Measurements from ENCODE around the gene DNM1L.
A peak's percentile ranks its signal among the peaks of the same experiment; 100 is the strongest.

Gene DNM1L

DNA sequence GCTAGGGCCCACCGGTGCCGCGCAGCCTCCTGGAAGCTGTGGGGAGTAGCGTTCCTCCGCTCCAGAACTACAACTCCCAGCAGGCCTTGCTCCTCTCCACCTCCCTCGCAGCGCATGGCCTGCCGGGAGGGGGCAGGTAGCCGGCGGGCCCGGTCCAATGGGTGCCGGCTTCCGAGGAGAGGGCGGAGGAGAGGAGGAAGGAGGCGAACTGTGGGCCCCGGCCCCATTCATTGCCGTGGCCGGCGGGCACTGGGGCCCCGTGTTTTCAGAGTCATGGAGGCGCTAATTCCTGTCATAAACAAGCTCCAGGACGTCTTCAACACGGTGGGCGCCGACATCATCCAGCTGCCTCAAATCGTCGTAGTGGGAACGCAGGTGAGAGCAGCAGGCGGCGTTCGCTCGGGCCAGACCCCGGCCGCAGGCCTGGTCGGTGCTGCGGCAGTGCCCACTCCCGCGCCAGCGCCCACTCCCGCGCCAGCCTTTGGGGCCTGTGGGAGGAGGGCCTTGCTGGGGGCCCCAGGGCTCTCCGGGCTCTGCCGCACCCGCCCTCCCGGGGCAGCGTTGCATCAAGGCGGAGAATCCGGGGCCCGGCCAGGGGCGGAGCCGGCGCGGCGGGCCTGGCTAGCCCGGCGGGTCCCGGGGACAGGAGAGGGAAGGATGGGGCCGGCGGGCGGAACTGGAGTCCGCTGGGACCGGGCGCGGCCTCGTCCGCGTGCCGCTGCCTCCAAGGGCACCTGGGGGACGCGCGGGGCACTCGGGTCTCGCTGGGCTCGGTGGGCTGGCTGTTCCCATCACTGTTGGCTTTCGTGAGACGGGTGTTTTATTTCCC, at the start of gene DNM1L:
DNM1L (plus strand) TSS at position 211 of the 829 bp plus-strand sequence; CDS start at position 274, 63 bp downstream.
- peak; percentile 84 for DNase-seq (ENCODE audit: low read depth in 2 of 2)

DNA sequence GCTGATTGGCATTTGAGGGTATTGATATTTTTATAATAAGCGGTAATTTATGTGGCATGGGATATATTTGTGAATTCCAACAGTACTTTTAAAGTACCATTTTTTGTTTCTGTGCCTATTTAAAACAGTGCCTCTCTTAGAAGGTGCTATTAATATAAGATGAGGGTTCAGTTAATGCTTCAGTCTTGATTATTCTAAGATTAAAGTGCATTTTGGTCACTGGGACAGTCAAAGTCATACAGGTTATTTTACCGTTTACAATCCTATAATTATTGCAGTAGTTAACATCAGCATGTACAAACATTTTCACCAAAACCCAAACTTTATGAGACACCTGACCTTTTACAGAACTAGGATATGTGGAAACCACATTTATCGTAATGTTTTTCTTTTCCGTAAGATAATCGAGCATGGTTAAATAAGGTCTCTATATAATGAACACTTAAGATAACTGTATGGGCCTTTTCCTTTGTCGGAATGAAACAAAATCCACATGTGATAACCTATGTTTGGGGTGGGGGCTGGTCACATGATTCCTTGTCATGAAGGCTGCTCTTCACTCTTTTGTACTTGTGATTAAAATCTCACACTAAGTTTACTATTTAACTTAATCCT, 37.7 kb upstream of the DNM1L start:
- DNase-seq (ENCODE audit: low read depth in 2 of 2): no peak

- DNase-seq (ENCODE audit: low read depth in 2 of 2): no peak
Measured at GRCh38 chr12:32644431-32644830, 34.7 kb upstream of the DNM1L start.

- DNase-seq (ENCODE audit: low read depth in 2 of 2): no peak
Measured at GRCh38 chr12:32647275-32647674, 31.8 kb upstream of the DNM1L start.

- DNase-seq (ENCODE audit: low read depth in 2 of 2): no peak
Measured at GRCh38 chr12:32650508-32650907, 28.6 kb upstream of the DNM1L start.

DNA sequence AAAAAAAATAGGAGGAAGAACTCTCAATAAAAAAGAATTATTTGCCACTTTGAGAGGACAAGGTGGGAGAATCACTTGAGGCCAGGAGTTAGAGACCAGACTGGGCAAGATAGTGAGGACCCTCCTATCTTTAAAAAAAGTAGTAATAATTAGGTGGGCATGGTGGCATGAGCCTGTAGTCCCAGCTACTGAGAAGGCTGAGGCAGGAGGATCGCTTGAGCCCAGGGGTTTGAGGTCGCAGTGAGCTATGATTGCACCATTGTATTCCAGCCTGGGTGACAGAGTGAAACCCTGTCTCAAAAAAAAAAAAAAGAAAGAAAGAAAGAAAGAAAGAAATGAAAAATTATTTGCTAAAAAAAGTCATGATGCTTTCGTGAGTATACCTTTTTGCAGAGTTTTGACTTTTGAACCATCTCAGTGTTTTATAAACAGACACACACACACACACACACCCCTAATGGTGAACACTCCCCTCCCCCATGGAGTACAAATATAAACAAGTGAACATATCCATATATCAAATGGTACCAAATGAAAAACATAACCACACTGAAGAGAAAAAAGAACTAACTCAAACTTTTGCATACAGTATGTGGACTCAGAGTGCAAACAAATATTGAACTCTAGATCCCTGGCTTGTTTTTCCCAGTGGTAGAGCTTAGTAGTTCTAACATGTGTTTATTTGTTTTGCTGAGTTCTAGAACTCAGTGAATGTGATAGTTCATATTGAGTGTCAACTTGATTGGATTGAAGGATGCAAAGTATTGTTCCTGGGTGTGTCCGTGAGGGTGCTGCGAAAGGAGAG, 27.7 kb upstream of the DNM1L start:
- no peak for DNase-seq (ENCODE audit: low read depth in 2 of 2)

GRCh38 chr12:32651956-32652210, 27.2 kb upstream of the DNM1L start:
- no peak for DNase-seq (ENCODE audit: low read depth in 2 of 2)

DNA sequence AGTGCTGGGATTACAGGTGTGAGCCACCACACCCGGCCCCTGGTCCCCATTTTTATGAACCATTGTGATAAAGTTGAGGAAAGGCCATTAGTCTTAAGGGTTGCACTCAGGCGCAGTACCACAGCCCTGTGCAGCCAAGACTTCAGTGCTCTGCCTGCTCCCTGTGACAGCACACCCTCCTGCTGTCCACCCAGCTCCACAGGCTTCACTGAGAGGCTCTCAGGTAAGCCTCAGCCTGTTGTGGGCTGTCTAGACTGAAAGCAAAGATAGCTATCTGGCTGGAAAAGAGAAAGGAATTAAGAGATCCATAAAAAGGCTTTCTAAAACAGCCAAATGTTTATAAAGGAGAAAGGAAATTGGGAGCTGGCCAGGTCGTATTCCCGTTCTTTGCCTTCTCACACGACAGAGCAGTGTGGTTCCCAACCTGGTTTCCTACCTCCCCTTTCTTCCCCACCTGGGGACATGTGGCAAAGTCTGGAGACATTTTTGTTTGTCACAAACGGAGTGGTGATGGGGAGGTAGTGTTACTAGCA, 19.1 kb upstream of the DNM1L start:
- DNase-seq (ENCODE audit: low read depth in 2 of 2): no peak

GRCh38 chr12:32661706-32662105, 17.4 kb upstream of the DNM1L start:
- DNase-seq (ENCODE audit: low read depth in 2 of 2): no peak

GRCh38 chr12:32662665-32663064, 16.4 kb upstream of the DNM1L start:
- DNase-seq (ENCODE audit: low read depth in 2 of 2): no peak

GRCh38 chr12:32666018-32666417, 13.1 kb upstream of the DNM1L start:
- DNase-seq (ENCODE audit: low read depth in 2 of 2): no peak

- DNase-seq (ENCODE audit: low read depth in 2 of 2): no peak
Measured at GRCh38 chr12:32669584-32669983, 9.5 kb upstream of the DNM1L start.

GRCh38 chr12:32671930-32672780, 6.9 kb upstream of the DNM1L start:
- no peak for DNase-seq (ENCODE audit: low read depth in 2 of 2)

DNA sequence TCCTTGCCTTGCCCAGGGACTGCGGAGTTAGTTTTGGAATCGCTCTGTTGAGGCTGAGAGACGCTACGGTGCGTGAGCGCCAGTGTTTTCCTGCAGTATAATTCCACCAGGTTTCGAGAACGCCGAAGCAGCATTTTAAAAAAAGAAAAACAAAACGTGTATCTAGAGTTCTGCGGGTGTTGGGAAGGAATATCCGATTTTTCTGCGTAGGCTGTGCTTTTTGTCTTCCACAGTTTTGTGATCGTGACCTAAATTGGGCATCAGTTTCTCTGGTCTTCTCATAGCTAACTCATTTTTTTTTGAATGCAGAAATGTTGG, 778 bp downstream of the DNM1L start:
- DNase-seq (ENCODE audit: low read depth in 2 of 2): no peak

DNA sequence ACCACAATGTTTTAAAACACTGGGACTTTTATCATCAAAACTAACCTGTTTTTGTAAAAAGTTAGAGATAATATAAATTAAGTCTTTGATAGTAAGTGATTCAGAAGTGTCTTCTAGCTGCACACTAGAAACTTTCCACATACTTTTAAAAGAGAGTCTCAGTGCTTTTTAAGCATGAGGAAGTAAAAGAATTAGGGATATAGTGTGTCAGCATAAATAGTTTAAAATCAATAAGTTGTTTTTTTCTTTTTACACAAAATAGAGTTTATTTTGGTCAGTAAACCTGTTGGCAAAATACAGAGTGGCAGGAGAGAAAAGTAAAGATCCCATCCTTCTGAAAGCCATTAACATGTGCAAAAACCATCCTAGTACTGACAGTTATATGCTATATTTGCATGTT, 1.7 kb downstream of the DNM1L start:
- no peak for DNase-seq (ENCODE audit: low read depth in 2 of 2)

DNA sequence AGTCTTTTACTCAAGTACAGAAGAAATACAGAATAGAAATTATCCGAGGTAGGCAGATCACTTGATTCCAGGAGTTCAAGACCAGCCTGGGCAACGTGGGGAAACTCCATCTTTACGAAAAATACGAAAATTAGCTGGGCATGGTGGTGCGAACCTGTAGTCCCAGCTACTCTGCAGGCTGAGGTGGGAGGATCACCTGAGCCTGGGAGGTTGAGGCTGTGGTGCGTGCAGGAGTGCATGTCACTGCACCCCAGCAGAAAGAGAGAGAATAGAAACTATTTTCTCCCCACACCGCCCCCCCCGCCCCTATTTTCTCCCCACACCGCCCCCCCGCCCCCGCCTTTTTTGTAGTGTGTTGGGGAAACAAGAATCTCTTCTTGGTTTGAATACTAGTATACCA, 2.2 kb downstream of the DNM1L start:
- no peak for DNase-seq (ENCODE audit: low read depth in 2 of 2)

DNA sequence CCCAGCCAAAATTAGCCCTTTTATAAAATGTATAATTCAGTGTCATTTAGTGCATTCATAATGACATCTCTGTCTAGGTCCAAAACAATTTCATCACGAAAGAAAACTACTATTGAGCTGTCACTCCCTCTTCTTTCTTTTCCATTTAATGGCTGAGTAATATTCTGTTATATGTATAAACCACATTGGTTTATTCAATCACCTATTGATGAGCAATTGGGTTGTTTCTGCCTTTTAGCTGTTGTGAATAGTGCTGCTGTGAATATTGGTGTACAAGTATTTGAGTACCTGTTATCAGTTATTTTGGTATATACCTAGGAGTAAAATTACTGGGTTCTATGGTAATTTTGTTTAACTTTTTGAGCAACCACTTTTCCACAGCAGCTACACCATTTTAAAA, 7.2 kb downstream of the DNM1L start:
- no peak for DNase-seq (ENCODE audit: low read depth in 2 of 2)

GRCh38 chr12:32688786-32689185, 9.7 kb downstream of the DNM1L start:
- no peak for DNase-seq (ENCODE audit: low read depth in 2 of 2)

GRCh38 chr12:32690927-32691326, 11.8 kb downstream of the DNM1L start:
- no peak for DNase-seq (ENCODE audit: low read depth in 2 of 2)

GRCh38 chr12:32692358-32692757, 13.3 kb downstream of the DNM1L start:
- DNase-seq (ENCODE audit: low read depth in 2 of 2): no peak

GRCh38 chr12:32693036-32693435, 13.9 kb downstream of the DNM1L start:
- no peak for DNase-seq (ENCODE audit: low read depth in 2 of 2)

DNA sequence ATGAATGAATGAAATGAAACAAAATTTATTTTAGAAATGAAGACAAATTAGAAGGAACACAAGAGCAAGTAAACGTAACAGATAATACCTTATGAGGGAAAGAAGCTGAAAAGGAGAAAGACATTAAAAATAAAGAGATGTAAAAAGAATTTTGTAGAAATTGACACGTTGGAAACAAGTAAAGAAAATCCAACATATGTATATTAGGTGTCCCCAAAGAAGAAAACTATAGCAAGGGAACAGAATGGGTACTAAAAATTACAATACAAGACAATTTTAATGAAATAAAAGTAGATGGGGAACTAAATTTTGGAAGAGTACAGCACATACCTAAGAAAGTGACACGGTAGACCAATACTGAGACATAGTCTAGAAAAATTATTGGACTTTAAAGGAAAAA, 16.7 kb downstream of the DNM1L start:
- DNase-seq (ENCODE audit: low read depth in 2 of 2): no peak

Measured in stimulated activated CD8-positive, alpha-beta memory T cell treated with anti-CD3 and anti-CD28 coated beads, Interleukin-15, amount 100 ng/mL, for 4 hours (primary cell).